Neuron (in vitro differentiated cells): ENCODE measurements around the gene ZFAND4.
"Not testable (repeated sequence)": the region's sequence is repeated elsewhere in the genome, so short reads cannot be mapped to it uniquely, and the experiment has no call there.

Experiments used
- H2AFZ ChIP-seq: one replicate; pipeline ENCODE4 v1.6.1; 2013; ENCODE audit warnings: low read depth, mild to moderate bottlenecking, inconsistent platforms, low read length, moderate library complexity
- H3K27me3 ChIP-seq: one replicate; pipeline ENCODE4 v1.6.1; 2013; ENCODE audit warnings: low read length; ENCODE audit not compliant: insufficient read depth
- H3K36me3 ChIP-seq: one replicate; pipeline ENCODE4 v1.6.1; 2013; ENCODE audit warnings: low read length; ENCODE audit not compliant: insufficient read depth
- H3K4me1 ChIP-seq: one replicate; pipeline ENCODE4 v1.6.1; 2013; ENCODE audit warnings: low read length; ENCODE audit not compliant: insufficient read depth
- H3K4me3 ChIP-seq: 2 replicates; pipeline ENCODE4 v1.5.1; 2013; ENCODE audit warnings: mild to moderate bottlenecking, low read length, moderate library complexity
- H3K9me3 ChIP-seq: one replicate; pipeline ENCODE4 v1.6.1; 2013; ENCODE audit warnings: low read length

The ZFAND4 gene

DNA sequence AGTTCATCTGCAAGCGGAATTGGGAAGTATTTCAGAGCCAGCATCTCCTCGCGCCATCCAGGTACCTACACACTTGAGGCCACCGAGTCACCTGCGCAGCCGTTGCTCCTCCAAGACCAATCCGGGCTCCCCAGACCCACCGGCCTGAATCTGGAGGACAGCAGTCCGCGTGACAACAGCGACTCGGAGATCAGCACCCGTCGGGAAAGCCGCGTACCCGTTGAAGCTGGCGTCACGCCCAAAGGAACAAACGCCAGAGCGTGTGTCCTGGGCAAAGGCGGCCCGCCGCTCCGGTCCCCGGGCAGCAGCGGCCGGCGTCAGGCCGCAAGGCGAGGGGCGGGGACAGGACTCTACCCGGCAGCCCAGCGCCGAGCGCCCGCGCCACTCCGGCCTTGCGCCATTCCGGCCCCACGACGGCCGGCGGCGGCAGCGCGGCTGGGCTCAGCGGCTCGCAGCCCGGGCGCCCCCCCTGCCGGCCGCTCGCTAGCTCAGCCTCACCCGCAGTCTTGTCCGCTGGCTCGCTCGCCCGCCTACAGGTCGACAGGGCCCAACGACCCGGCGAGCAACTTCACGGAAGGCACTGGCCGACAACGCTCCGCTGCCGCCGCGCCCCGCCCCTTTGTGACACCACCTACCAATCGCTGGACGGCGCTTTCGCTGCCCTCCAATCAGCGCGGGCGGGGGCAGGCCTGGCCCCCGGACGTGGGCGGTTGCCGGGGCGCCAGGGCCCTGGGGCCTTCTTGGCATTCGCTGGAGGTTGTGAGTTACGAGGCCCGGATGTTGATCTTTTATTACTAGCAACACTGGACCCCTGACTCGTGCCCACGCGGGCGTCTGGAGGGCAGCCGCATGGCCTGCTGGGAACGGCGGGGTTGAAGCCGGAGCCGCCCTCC lies at the start of gene ZFAND4:
ZFAND4 (minus strand) TSS at position 592 of the 893 bp plus-strand sequence. CDS start 9,047 bp downstream, outside the sequence.
- Histone ChIP-seq H3K4me1 (no peaks in the 10 kb centered on the region), H3K9me3 (no peaks in the 10 kb centered on the region), H2AFZ (peak within 1 kb of the TSS; percentile 72), H3K27me3 (no peaks in the 10 kb centered on the region), H3K36me3 (no peaks in the 10 kb centered on the region), H3K4me3 (peak within 1 kb of the TSS; percentile 56)

DNA sequence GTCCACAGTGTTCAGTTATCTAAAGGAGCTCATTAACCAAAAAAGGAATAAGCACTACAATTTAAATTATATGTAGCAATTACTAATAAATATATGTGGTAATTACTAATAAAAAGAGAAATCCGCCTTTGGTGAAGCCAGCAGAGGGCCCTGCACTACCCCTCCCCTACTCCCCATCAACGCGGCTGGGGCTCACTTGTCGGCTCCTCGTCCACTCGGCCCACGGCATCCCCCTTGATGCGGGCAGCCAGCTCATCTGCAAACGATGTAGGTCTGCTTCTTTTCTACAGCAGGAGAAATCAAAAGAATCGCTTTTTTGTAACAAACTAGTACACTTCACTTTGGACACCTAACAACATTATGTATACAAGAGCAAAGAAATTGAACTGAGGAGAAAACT lies 48.9 kb upstream of the ZFAND4 start:
- not testable (repeated sequence) for H2AFZ ChIP-seq, H3K4me1 ChIP-seq, H3K27me3 ChIP-seq, H3K4me3 ChIP-seq, H3K9me3 ChIP-seq, H3K36me3 ChIP-seq

DNA sequence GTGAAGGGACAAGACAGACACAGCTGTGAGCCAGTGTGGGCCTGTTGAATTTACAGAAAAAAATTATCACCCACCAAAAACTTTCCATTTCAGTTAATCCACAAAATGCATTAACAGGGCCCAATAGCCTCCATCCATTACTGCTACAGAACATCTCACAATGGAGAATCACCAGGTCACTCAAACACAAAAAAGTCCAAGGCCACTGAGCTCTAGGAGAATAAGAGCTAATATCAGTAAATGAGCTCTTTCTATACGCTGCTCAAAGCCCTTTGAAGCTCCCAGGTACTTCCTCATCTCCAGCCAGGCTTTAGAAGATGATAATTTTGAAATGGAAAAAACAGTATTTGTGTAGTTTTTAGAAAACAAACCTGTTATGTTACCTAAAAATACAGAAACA lies 45.1 kb upstream of the ZFAND4 start:
- not testable (repeated sequence) for H3K27me3 ChIP-seq, H3K9me3 ChIP-seq, H2AFZ ChIP-seq, H3K36me3 ChIP-seq, H3K4me1 ChIP-seq, H3K4me3 ChIP-seq

DNA sequence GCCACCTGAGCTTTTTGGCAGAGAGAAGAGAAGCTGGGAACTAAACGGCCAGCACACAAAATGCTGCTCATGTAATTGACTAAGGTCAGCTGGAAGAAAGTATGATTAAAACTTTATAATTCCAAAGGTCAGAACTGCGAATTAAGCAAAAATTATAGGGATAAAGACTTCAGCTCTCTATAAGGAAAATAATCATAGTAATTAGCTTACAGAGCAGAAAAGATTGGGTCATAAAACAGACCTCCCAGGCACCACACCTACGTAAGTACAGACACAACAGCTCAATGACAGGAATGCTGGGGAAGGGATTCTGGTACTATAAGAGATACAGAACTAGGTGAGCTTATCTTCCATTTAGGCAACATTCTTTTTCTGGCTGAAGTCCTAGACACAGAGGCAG lies 44.5 kb upstream of the ZFAND4 start:
- not testable (repeated sequence) for H3K36me3 ChIP-seq, H3K4me3 ChIP-seq, H3K27me3 ChIP-seq, H3K9me3 ChIP-seq, H3K4me1 ChIP-seq, H2AFZ ChIP-seq

DNA sequence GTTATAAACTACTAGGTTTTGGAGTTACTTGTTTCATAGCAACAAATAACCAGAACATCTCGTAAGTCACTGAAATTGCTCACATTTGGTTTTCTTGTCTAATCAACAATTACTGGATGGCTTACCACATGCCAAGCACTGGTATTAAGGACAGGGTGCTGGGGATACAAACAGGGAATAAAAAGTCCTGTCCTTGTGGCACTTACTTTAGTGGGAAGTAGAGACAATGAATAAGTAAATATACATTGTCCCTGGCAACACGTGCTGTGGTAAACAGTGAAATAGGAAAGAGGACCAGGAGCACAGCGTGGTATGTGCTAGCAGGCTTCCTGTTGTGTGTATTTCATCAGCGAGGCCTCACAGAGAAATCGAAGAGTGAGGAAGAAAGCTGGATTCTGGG lies 38.7 kb upstream of the ZFAND4 start:
- H3K9me3 ChIP-seq, H3K36me3 ChIP-seq: not testable (repeated sequence)

DNA sequence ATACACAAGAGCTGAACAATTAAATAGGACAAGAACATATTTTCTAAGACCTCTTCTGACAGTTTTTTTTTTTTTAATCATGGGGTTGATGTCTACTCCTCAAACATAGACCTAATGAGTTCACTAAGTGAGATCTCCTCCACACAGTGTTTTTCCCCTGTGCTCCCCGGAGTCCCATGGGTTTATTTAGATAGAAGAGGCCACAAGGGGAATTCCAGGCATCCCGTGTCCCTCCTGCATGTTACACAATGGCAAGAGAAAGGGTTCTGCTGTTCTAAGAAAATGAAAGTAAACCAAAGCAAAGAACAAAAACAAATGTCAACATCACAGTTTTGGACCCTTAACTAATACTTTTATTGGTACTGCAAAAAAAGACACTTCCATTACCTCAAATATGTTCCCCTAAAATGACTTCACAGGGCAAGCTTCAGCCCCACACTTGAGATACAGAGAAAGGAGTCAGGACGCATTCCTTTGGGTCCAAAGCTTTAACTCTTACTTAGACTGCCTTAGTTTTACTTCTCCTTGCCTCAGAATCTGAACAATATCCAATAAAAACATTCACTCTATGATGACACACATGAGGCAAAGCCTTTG lies 37.7 kb upstream of the ZFAND4 start:
- not testable (repeated sequence) for H3K27me3 ChIP-seq, H3K9me3 ChIP-seq, H3K36me3 ChIP-seq, H2AFZ ChIP-seq, H3K4me1 ChIP-seq, H3K4me3 ChIP-seq

More for the DNA sequence above, 38.7 kb upstream of the ZFAND4 start:
- H2AFZ ChIP-seq, H3K4me1 ChIP-seq, H3K4me3 ChIP-seq, H3K27me3 ChIP-seq: not testable (repeated sequence)

DNA sequence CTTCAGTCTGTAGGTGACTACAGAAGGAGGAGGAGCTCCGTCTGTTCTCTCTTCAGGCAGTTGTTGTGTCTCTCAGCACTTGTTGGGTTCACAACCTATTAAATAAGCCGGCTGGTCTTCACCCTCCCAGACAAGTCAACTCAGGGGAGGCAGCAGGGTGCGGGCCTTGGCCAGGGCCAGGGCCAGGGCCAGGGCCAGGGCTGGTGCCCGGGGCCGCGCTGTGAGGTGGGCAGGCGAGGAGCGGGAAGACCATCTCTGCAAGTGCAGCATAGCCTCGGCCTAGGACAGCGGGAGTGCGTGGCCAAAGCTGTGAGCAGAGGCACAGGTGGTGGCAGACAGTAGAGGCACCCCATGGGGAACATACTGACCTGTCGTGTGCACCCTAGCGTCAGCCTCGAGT lies 5.9 kb upstream of the ZFAND4 start:
- H3K36me3 ChIP-seq, H3K9me3 ChIP-seq, H3K4me3 ChIP-seq, H2AFZ ChIP-seq, H3K4me1 ChIP-seq, H3K27me3 ChIP-seq: not testable (repeated sequence)

DNA sequence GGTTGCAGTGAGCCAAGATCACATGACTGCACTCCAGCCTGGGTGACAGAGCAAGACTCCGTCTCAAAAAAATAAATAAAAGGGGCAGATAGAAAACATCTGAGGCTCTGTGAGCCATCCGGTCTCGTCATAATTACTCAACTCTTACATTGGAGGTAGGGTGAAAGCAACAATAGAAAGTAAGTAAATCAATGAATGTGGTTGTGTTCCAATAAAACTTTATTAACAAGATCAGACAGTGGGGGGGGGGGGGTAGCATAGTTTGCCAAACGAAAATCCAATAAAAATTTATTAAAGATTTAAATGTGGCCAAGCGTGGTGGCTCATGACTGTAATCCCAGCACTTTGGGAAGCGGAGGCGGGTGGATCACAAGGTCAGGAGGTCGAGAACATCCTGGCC lies 2.8 kb upstream of the ZFAND4 start:
- no peak overlapping the region for H3K4me3 ChIP-seq
- no peak overlapping the region for H2AFZ ChIP-seq
- no peaks in the 10 kb centered on the region for H3K27me3 ChIP-seq
- H3K9me3 ChIP-seq = no peaks in the 10 kb centered on the region
- no peaks in the 10 kb centered on the region for H3K36me3 ChIP-seq
- H3K4me1 ChIP-seq = no peaks in the 10 kb centered on the region

DNA sequence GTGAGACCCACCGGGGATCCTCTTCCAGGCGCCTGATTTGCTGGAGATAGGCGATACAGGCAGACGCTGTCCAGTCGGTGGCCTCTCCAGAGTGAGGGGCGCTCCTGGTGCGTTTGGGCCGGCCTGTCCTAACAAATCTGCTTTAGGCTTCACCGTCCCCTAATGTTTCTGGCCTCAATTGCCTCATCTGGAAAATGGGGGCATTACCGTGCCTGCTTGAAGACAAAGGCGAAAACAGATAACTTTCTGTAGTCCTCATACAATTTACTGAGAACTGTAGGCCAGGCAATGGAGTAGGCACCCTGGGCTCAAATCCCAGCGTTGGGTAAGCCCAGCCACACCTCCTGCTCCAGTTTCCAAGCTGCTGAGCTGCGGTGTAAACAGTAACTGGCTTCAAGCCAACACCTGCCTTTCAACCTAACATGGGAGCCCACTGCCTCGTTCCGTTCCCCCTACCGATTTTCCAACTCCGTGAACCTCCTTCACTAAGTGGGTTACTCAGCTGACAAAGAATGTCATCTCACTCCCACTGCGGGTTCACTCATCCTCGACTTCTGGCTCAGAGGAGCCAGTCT lies 589 bp upstream of the ZFAND4 start:
- Histone ChIP-seq H3K27me3 (no peaks in the 10 kb centered on the region), H3K9me3 (no peaks in the 10 kb centered on the region), H3K4me3 (peak overlapping the region; percentile 29), H3K36me3 (no peaks in the 10 kb centered on the region), H3K4me1 (no peaks in the 10 kb centered on the region), H2AFZ (peak overlapping the region; percentile 72)

DNA sequence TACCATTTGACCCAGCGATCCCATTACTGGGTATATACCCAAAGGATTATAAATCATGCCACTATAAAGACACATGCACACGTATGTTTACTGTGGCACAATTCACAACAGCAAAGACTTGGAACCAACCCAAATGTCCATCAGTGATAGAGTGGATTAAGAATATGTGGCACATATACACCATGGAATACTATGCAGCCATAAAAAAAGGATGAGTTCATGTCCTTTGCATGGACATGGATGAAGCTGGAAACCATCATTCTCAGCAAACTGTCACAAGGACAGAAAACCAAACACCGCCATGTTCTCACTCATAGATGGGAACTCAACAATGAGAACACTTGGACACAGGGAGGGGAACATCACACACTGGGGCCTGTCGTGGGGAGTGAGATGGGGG lies 1.3 kb downstream of the ZFAND4 start:
- H3K4me3 ChIP-seq = peak overlapping the region; percentile 56
- peak overlapping the region; percentile 72 for H2AFZ ChIP-seq
- not testable (repeated sequence) for H3K4me1 ChIP-seq, H3K36me3 ChIP-seq, H3K27me3 ChIP-seq, H3K9me3 ChIP-seq

DNA sequence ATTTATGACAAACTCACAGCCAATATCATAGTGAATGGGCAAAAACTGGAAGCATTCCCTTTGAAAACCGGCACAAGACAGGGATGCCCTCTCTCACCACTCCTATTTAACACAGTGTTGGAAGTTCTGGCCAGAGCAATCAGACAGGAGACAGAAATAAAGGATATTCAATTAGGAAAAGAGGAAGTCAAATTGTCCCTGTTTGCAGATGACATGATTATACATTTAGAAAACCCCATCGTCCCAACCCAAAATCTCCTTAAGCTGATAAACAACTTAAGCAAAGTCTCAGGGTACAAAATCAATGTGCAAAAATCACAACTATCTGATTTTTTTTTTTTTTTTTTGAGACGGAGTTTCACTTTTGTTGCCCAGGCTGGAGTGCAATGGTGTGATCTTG lies 2.7 kb downstream of the ZFAND4 start:
- H3K36me3 ChIP-seq, H2AFZ ChIP-seq, H3K4me1 ChIP-seq, H3K4me3 ChIP-seq, H3K9me3 ChIP-seq, H3K27me3 ChIP-seq: not testable (repeated sequence)

DNA sequence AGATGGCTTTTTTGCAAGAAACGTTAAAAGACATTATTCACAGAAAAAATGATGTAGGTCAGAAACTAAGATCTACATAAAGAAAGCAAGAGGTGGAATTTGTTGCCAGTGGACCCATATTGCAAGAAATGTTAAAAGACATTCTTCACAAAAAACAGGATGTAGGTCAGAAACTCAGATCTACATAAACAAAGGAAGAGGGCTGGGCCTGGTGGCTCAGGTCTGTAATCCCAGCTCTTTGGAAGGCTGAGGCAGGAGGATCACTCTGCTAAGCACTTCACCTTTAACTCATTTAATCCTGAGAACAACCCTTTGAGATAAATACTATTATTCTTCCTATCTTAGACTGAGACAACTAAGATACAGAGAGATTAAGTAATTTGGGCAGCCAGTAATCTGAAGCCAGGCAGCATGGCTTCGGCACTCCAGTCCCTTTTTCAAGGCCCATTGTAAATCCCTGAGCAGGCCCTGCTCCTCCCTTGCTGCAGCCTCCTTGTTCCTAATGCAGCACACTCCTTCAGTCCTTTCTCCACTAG lies 11.6 kb downstream of the ZFAND4 start:
- no peaks in the 10 kb centered on the region for H3K4me1 ChIP-seq
- H3K27me3 ChIP-seq = no peaks in the 10 kb centered on the region
- no peak overlapping the region for H3K4me3 ChIP-seq
- no peak overlapping the region for H2AFZ ChIP-seq
- no peaks in the 10 kb centered on the region for H3K9me3 ChIP-seq
- H3K36me3 ChIP-seq = no peaks in the 10 kb centered on the region

DNA sequence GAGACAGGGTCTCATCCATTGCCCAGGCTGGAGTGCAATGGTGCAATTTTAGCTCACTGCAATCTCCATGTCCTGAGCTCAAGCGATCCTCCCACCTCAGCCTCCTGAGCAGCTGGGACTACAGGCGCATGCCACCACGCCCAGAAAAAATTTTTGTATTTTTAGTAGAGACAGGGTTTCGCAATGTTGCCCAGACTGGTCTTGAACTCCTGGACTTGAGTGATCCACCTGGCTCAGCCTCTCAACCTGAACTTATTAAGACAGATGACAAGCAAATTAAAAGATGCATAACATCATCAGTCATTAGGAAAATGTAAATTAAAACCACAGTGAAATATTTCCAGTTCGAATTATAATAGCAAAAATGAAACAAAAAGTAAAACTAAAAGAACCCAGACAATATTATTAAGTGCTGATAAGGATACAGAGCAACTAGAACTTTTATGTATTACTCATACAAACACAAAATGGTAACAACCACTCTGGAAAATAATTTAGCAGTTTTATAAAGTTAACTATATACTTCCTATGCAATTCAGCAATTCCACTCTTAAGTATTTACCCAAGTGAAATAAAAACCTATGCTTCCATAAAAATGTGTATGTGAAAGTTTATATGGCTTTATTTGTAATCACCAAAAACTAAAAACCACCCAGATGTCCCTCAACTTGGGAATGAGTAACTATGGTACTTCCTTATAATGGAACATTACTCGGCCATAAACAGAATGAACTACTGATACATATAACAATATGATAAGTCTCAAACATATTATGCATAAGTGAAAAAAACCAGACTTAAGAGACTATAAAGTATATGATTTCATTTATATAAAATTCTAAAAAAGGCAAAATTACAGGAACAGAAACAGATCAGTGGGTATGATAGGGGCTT lies 15.3 kb downstream of the ZFAND4 start:
- H3K9me3 ChIP-seq = no peaks in the 10 kb centered on the region
- no peaks in the 10 kb centered on the region for H3K36me3 ChIP-seq
- H2AFZ ChIP-seq = no peak overlapping the region
- no peak overlapping the region for H3K4me3 ChIP-seq
- no peaks in the 10 kb centered on the region for H3K27me3 ChIP-seq
- H3K4me1 ChIP-seq = peaks cover 6% of the 10 kb centered on the region
